Measurements from ENCODE around the gene SCUBE3.

Gene SCUBE3

DNA sequence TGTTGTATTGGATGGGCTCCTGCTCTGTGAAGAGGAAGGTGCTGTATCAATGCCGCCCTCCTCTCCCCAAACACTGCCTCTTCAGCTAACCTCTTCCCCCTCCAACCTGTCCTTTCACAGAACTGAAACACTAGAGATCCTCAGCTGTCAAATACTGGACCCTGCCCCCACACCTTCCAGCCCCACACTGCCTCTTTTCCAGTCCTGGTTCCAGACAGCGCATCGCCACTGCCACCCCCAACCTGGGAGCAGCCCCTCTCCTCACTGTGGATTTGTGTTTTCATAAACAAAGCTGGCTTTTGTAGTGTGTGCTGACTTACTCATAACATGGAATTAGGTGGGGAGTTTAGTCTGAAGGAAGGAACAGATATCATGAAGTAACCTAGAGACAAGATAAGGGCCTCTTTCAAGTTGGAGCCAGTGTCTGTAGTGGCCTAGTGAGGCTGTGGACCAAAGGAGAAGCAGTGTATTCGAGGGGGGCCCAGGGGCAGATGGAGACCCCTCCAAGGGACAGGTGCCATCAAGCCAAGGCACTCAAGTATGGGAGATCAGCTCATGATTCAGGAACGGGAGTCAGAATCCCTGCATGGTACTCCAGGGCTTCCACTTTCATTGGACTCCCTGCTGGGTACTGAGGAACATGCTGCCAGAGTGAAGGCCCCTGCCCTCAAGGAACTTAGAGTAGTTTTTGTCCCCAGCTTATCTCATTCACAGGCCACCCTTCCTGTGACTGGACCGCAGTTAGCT, 2.1 kb downstream of the SCUBE3 start:
- DNase-seq (ENCODE audit: insufficient read length, low spot score) = no peak
- peak; percentile 9 for FAIRE-seq
- TF ChIP-seq POLR2A (IDR thresholded peaks at IDR 0.05; ENCODE audit: low read depth, low read length) (no peak), POU2F2 (IDR thresholded peaks at IDR 0.05; ENCODE audit: low read depth, low read length) (no peak), POLR2AphosphoS5 (IDR thresholded peaks at IDR 0.05; ENCODE audit: low read depth, low read length) (no peak), SPI1 (IDR thresholded peaks at IDR 0.05; ENCODE audit: low read depth, low read length) (no peak)

DNA sequence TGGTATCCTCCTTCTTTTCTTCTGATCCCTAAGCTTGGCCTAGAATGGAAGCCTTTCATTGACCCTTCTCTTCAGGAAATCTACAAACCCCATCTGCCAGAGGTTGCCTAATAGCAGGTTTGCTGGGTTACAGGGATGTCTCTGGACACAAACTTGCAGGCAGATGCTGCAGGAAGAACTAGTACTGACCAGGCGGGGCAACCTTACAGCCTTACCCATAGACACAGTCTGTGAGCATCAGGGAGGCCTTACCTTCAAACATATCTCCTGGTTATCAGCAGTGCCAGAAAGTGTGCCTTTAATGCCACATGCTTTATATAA, 2.6 kb downstream of the SCUBE3 start:
- TF ChIP-seq POLR2AphosphoS5 (IDR thresholded peaks at IDR 0.05; ENCODE audit: low read depth, low read length) (no peak), PAX5 (IDR thresholded peaks at IDR 0.05; ENCODE audit: insufficient read depth, low read length, severe bottlenecking) (no peak), POU2F2 (IDR thresholded peaks at IDR 0.05; ENCODE audit: low read depth, low read length) (no peak), POLR2A (IDR thresholded peaks at IDR 0.05; ENCODE audit: low read depth, low read length) (no peak), TAF1 (IDR thresholded peaks at IDR 0.05; ENCODE audit: low read depth, low read length) (no peak), SPI1 (IDR thresholded peaks at IDR 0.05; ENCODE audit: low read depth, low read length) (no peak)
- no peak for DNase-seq (ENCODE audit: insufficient read length, low spot score)
- FAIRE-seq = no peak

DNA sequence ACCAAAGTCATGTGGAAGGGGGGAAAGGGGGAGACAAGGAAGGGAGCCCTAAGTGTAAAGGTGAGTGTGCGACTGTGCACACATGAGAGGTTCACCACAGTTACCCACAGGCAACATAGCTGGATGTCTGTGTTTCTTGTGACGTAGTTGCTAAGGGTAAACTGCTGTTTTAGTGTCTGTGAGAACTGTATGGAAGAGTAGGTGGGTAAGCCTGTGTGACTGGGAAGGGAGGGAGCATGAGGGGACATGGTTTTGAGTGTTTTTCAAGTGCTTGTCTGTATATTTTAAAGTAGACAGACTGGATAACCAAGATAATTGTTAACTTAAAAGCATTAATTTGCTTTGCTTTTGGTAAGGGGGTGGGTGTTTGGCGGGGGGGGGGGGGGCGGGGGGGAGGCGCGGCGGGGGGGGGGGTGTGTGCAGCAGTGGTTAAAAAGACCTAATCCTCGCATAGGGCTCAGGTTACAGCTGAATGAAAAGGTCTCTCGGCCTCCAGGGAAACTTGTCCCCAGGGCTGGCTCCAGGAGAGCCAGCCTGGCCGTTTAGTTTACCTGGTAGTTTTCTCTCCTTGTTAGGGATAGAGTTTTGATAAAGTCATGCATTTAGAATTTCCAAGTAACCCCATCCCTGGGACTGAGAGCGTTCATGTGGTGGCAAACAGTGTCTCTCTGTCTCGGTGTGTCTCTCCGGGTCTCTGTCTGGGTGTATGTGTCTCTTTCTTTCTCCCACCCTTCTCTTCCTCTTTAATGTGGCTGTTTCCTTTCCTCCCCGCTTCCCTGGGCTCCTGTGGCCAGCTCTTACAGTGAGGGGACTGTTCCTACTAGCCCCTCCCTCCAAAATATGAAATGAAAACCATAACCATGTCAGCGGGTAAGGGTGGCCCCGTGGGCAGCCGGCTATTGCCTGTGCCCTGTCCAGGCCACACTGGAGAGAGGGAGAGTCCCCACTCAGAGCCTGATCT, 3.4 kb downstream of the SCUBE3 start:
- no peak for FAIRE-seq
- TF ChIP-seq PAX5 (IDR thresholded peaks at IDR 0.05; ENCODE audit: insufficient read depth, low read length, severe bottlenecking) (no peak), TAF1 (IDR thresholded peaks at IDR 0.05; ENCODE audit: low read depth, low read length) (no peak), POLR2AphosphoS5 (IDR thresholded peaks at IDR 0.05; ENCODE audit: low read depth, low read length) (no peak), SPI1 (IDR thresholded peaks at IDR 0.05; ENCODE audit: low read depth, low read length) (no peak), POLR2A (IDR thresholded peaks at IDR 0.05; ENCODE audit: low read depth, low read length) (no peak), POU2F2 (IDR thresholded peaks at IDR 0.05; ENCODE audit: low read depth, low read length) (no peak)
- no peak for DNase-seq (ENCODE audit: insufficient read length, low spot score)

- FAIRE-seq = no peak
- DNase-seq (ENCODE audit: insufficient read length, low spot score) = no peak
- TF ChIP-seq SPI1 (IDR thresholded peaks at IDR 0.05; ENCODE audit: low read depth, low read length) (0 out of 2 replicates have a peak, but pooled peaks have one; percentile 19), PAX5 (IDR thresholded peaks at IDR 0.05; ENCODE audit: insufficient read depth, low read length, severe bottlenecking) (no peak)
Measured at GRCh38 chr6:35218021-35218420, 4.3 kb downstream of the SCUBE3 start.

DNA sequence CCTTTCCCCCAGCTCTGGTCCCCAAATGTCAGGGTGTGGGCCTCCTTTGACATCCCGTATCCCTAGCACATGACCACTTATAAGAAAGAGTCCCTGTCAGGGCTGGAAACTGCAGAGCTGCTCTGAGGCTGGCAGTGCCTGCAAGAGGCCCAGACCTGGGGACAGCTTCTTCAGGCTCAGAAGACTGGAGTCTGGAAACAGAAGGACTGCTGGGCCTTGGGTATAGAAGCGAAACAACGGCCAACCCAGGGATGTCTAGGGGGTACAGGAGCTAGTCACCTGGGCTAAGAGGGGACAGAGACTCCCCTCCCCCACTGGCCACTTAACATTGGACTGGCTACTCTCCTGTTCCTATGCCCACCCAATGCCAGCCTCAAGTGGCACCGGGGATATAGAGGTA, 4.7 kb downstream of the SCUBE3 start:
- DNase-seq (ENCODE audit: insufficient read length, low spot score) = no peak
- FAIRE-seq = no peak
- TF ChIP-seq POU2F2 (IDR thresholded peaks at IDR 0.05; ENCODE audit: low read depth, low read length) (no peak), PAX5 (IDR thresholded peaks at IDR 0.05; ENCODE audit: insufficient read depth, low read length, severe bottlenecking) (no peak), TAF1 (IDR thresholded peaks at IDR 0.05; ENCODE audit: low read depth, low read length) (no peak), POLR2AphosphoS5 (IDR thresholded peaks at IDR 0.05; ENCODE audit: low read depth, low read length) (no peak), POLR2A (IDR thresholded peaks at IDR 0.05; ENCODE audit: low read depth, low read length) (no peak)

DNA sequence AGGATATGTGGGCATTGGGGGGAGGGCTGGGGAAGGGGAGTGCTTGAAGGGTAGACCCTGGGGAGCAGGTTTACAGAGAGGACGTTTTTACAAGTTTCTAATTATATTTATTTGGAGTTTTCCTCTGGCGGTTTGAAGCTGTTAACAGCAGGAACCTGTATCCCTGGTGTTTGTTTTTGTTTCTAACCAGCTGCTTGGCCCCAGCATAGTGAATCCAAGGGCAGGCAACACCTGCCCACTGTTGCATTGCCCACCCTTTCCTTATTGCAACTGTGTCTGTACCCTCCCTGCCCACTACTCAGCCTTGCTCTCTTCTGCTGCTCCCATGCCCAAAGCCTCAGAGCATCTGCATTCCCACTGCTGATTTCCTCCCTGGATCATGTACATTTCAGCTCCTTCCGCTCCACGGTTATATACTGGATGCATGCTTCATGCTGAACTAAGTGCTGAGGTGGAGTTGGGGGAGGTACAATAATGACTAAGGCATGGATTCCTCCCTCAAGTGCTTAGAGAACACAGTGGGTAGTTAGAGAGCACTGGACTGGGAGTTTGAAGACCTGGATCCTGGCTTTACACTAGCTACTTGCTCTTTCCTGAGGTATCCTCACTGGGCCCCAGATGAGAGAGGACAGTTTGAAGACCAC, 6.0 kb downstream of the SCUBE3 start:
- FAIRE-seq (no peak), DNase-seq (ENCODE audit: insufficient read length, low spot score) (no peak)
- no peak for TF ChIP-seq POU2F2 (IDR thresholded peaks at IDR 0.05; ENCODE audit: low read depth, low read length)
- no peak for TF ChIP-seq POLR2A (IDR thresholded peaks at IDR 0.05; ENCODE audit: low read depth, low read length)
- no peak for TF ChIP-seq PAX5 (IDR thresholded peaks at IDR 0.05; ENCODE audit: insufficient read depth, low read length, severe bottlenecking)

DNA sequence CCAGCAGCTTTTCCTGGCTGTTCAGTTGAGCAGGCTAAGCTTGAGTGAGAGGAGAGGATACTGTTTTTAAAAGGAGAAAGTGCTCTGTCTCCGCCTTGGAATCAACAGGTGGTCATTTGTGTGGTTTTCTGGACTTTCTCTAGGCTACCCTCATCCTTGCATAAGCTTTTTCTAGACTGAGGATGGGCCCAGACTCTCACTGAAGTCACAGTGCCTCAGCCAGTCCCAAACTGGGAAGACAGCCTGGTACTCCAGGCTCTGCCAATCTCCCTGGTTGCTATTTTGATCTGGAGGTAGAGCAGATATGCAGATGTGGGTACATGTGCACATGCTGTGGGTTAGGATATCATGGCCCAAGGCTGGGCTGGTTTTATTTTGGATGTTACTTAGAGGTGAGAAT, 7.0 kb downstream of the SCUBE3 start:
- DNase-seq (ENCODE audit: insufficient read length, low spot score) (no peak), FAIRE-seq (no peak)
- TF ChIP-seq POLR2AphosphoS5 (IDR thresholded peaks at IDR 0.05; ENCODE audit: low read depth, low read length) = no peak
- no peak for TF ChIP-seq PAX5 (IDR thresholded peaks at IDR 0.05; ENCODE audit: insufficient read depth, low read length, severe bottlenecking)
- TF ChIP-seq POU2F2 (IDR thresholded peaks at IDR 0.05; ENCODE audit: low read depth, low read length) = no peak
- no peak for TF ChIP-seq POLR2A (IDR thresholded peaks at IDR 0.05; ENCODE audit: low read depth, low read length)
- no peak for TF ChIP-seq SPI1 (IDR thresholded peaks at IDR 0.05; ENCODE audit: low read depth, low read length)
- no peak for TF ChIP-seq TAF1 (IDR thresholded peaks at IDR 0.05; ENCODE audit: low read depth, low read length)

DNA sequence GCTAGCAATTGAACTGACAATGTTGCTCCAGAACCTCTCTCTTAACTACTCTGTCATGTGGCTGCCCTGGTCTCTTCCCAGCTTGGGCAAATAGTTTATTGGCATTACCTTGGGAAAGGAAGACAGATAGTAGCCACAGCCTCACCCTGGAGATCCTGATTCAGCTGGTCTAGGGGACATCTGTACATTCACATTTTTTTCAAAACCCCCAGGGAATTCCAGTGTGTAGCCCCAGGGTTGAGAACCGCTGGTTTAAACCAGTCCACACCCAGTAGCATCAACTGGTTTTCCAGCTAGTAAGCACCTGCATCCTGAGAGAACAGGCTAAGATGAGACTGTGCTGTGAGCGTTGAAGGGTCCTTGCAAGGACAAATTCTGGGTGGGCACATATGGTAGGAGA, 9.6 kb downstream of the SCUBE3 start:
- DNase-seq (ENCODE audit: insufficient read length, low spot score) (no peak), FAIRE-seq (no peak)
- TF ChIP-seq POU2F2 (IDR thresholded peaks at IDR 0.05; ENCODE audit: low read depth, low read length) (no peak), POLR2A (IDR thresholded peaks at IDR 0.05; ENCODE audit: low read depth, low read length) (no peak), POLR2AphosphoS5 (IDR thresholded peaks at IDR 0.05; ENCODE audit: low read depth, low read length) (no peak), SPI1 (IDR thresholded peaks at IDR 0.05; ENCODE audit: low read depth, low read length) (no peak)

DNA sequence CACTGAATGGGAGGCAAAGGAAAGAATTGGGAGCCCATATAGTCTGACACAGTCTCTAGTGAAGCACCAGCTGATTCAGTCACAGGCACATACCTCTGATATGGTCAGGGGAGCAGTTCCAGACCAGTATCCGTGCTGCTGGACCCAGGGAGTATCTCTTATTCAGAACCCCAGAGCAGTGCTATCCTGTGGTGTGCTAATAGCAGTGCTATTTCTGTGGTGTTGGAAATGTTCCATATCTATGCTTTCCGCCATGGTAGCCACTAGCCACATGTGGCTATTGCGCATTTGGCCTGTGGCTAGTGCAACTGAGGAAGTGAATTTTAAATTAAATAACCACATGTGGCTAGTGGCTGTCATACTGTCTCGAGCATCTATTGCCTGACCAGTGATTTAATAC, 11.0 kb downstream of the SCUBE3 start:
- no peak for FAIRE-seq
- TF ChIP-seq POLR2A (IDR thresholded peaks at IDR 0.05; ENCODE audit: low read depth, low read length) (no peak), POLR2AphosphoS5 (IDR thresholded peaks at IDR 0.05; ENCODE audit: low read depth, low read length) (no peak), POU2F2 (IDR thresholded peaks at IDR 0.05; ENCODE audit: low read depth, low read length) (no peak), SPI1 (IDR thresholded peaks at IDR 0.05; ENCODE audit: low read depth, low read length) (no peak), PAX5 (IDR thresholded peaks at IDR 0.05; ENCODE audit: insufficient read depth, low read length, severe bottlenecking) (no peak), TAF1 (IDR thresholded peaks at IDR 0.05; ENCODE audit: low read depth, low read length) (no peak)
- DNase-seq (ENCODE audit: insufficient read length, low spot score) = no peak

All from GM12891 (cell line).